NCI-H446 treated with DMSO at 0.1 percent for 48 hours (cell line): ENCODE data around the gene FOXD2.

Experiments used
- DNase-seq: peaks from one replicate; lab custom pipeline; 2025; lab: John Stamatoyannopoulos, UW

FOXD2 gene

GRCh38 chr1:47437447-47438164, at the start of gene FOXD2:
FOXD2 (plus strand) TSS chr1:47438044; CDS start chr1:47438136, 92 bp downstream.
- peak; percentile 73 for DNase-seq

GRCh38 chr1:47388891-47389238, 49.0 kb upstream of the FOXD2 start:
- no peak for DNase-seq

DNA sequence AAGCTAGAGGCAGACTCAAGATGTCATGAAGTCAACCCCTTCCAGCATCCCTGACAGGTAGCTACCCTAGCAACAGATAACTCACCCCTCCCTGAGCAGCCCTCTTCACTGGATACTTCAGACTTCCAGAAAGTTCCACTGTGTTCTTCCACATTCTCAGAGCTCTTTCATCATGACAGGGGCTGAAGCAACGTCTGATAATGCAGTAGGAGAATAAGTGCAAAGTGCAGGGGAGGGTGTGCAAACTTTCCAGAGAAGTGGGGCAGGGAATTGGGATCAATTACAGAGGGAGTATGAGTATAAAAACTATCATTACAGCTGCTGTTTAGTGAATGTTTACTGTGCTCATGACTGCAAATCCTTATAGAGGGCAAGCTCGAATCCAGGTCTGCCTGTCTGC, 48.1 kb upstream of the FOXD2 start:
- no peak for DNase-seq

DNA sequence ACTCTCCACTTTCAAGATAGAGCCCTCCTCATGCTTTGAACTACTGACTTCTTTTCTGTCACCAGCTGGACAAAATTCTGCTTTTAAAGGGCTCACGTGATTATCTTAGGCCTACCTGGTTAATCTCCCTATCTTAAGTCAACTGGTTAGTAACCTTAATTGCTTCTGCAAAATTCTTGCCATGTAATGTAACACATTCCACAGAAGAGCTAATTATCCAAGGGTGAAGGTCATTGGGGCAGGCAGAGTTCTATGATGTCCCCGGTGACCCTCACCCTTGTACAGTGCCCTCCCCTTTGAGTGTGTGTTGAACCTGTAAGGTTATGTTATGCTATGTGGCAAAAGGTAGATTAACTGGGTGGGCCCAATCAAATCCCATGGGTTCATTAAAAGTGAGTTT, 47.0 kb upstream of the FOXD2 start:
- no peak for DNase-seq

GRCh38 chr1:47393141-47393540, 44.7 kb upstream of the FOXD2 start:
- no peak for DNase-seq

- DNase-seq: no peak
Measured at GRCh38 chr1:47395433-47395832, 42.4 kb upstream of the FOXD2 start.

DNA sequence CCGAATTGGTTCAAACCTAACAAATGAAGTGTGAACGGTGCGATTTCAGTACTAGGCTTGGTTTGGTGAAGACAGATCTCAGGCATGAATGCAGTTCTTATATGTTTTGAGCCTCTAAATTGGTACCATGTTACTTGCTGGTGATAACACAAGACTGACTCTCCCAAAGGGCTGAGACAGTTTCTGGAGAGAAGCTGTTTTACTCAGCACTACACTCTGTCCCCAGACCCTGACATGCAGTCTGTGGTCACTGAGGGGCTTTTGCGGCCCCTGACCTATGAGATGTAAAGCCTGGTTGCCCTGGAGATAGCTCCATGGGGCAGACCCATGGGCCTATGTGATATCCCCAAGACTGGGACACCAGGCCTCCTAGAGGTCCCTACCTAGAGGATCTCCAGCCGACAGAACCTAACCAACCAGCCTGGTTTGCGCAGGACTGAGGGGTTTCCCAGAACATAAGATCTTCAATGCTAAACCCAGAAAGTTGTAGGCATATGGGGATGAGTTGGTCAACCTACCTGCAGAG, 41.1 kb upstream of the FOXD2 start:
- DNase-seq: no peak

GRCh38 chr1:47399138-47399845, 38.6 kb upstream of the FOXD2 start:
- DNase-seq: no peak

DNA sequence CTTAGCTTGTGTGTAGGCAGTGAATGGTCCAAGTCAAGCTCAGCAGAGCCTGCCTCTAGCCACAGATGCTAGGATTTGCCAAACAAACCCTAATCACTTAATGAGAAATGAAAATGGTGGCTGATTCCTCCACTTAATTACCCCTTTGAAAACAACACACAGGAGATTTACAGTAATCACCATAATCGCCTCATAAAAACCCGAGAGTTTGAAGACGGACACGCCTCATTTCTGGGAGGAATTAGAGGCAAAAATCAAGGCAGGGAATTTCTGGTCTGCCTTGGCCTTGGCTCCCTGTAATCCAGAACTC, 38.0 kb upstream of the FOXD2 start:
- no peak for DNase-seq

DNA sequence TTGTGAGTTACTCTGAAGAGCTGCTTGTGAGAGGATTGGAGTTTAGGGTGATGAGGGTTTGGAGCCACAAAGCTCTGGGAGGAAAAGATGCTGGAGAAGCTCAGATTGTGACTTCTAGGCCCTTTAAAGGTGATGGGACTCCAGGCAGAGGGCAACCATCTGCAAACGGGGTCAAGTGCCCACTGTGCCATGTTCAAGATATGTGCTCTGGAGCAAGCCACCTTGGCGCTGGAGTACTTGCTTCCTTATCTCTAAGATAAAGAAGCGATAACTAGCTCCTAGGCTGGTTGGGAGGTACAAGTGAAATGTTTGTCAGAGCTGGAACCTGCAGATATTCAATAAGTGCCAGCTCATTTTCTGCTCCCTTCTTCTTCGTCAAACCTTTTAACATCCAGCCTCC, 36.1 kb upstream of the FOXD2 start:
- DNase-seq: no peak

- no peak for DNase-seq
Measured at GRCh38 chr1:47402591-47402990, 35.3 kb upstream of the FOXD2 start.

DNA sequence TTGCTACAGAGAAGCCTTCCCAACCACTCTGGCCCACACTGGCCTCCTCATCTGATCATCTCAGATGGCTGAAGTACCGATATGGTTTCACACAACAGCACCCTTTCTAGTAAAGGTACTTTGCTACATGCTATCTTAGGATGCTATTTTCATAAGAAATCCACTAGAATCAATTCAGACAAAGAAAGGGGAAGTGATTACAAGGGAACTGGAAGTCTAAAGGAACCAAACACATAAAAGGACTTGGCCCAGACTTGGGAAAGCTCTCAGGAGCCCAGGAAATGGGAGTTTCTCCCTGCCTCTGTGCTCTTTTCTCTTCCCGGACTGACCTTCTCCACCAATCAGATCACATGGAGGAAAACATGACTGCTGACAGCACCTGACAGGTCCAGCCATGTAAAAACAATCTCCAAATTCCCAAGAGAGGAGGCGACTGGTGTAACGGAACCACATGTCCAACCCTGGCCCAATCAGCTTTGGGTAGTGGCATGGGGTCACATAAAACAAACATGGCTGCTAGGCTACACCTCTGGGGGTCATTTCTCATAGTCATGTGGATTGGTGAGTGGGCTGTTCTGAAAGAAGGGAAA, 34.4 kb upstream of the FOXD2 start:
- no peak for DNase-seq

- DNase-seq: no peak
Measured at GRCh38 chr1:47405697-47406096, 32.1 kb upstream of the FOXD2 start.

- DNase-seq: no peak
Measured at GRCh38 chr1:47406966-47407365, 30.9 kb upstream of the FOXD2 start.

GRCh38 chr1:47407481-47407880, 30.4 kb upstream of the FOXD2 start:
- DNase-seq: no peak

GRCh38 chr1:47409311-47410067, 28.4 kb upstream of the FOXD2 start:
- no peak for DNase-seq

DNA sequence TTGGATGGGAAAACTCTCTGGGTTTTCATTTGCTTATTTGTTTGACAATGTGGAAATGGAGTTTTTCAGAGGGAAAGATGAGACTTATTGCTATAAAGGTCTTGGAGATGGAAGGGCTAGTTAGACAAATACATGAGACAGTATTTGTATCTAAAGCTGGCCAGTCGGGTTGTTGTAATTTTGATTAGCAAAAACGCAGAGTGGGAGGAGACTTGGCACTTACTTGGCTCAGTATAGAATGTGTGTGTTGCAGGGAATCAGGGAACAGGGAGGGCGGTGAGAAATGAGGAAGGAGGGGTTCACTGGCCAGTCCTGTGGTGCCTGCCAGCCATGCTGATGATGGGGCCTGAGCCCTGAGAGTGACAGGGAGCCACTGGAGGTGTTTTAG, 27.8 kb upstream of the FOXD2 start:
- DNase-seq: no peak

DNA sequence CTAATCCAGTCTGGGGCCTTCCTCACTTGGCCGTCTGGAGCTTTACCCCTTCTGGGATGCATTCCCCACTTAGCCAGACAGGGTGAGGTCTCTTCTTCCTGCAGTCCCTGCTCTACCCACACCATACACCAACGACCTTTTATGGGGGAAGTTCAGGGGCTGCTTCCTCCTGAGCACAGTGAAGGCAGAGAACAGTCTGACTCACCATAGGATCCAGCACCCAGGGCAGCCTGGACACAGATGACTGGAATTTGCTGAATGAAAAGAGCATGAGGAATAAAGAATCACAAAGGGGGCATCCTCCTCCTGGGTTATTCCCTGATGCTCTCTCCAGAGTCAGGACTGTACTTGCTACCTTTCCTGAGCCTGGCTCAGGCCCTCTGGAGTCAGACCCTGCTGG, 26.4 kb upstream of the FOXD2 start:
- no peak for DNase-seq

DNA sequence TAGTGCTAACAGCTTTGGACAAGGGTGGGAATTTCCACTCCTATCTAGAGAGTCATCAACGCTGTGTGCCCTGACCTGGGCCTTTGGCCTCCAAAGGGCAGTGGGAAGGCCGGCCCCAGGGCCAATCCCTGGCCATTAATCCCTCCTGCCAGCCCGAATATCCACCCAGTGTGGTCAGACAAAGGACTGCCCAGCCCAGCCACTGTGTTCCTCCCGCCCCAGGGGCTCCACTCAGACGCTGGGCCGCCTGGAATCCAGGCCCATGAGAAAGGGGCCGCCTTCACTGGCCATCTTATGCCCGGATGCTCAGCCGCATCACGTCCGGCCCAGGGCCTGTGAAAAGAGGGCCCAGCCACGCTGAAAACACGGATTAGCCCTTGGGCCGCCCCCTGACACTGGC, 25.4 kb upstream of the FOXD2 start:
- no peak for DNase-seq

GRCh38 chr1:47415728-47416318, 22.0 kb upstream of the FOXD2 start, which contains the start of gene FOXE3:
FOXE3 (plus strand) TSS chr1:47416285; CDS start chr1:47416316, 31 bp downstream.
- no peak for DNase-seq

DNA sequence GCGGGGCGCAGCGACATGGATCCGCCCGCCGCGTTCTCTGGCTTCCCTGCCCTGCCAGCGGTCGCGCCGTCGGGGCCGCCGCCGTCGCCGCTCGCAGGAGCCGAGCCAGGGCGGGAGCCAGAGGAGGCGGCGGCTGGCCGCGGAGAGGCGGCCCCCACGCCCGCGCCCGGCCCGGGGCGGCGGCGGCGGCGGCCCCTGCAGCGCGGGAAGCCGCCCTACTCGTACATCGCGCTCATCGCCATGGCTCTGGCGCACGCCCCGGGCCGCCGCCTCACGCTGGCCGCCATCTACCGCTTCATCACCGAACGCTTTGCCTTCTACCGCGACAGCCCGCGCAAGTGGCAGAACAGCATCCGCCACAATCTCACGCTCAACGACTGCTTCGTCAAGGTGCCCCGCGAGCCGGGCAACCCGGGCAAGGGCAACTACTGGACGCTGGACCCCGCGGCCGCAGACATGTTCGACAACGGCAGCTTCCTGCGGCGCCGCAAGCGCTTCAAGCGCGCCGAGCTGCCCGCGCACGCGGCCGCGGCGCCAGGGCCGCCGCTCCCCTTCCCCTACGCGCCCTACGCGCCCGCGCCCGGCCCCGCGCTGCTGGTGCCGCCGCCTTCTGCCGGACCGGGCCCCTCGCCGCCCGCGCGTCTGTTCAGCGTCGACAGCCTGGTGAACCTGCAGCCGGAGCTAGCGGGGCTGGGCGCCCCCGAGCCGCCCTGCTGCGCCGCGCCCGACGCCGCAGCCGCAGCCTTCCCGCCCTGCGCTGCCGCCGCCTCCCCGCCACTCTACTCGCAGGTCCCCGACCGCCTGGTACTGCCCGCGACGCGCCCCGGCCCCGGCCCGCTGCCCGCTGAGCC, 21.3 kb upstream of the FOXD2 start:
- no peak for DNase-seq
